SK-N-SH (cell line): ENCODE data around the gene SOD1.

Experiments used
- CTCF ChIP-seq: fragments of 200-600 bp; sonication (generic); IDR thresholded peaks from 2 replicates; pipeline ENCODE4 v1.6.1; 2017; ENCODE audit warnings: antibody characterized with exemption, mild to moderate bottlenecking, moderate library complexity
- EP300 ChIP-seq, 2 experiments: IDR thresholded peaks; 2 replicates each; pipeline versions ENCODE4 v1.4.0 to v1.6.1; 2012; ENCODE audit warnings: borderline replicate concordance in 1 of 2, low read depth in 1 of 2, low read length in 1 of 2
- EZH2phosphoT487 ChIP-seq: fragments of 200-600 bp; sonication (generic); IDR thresholded peaks from 2 replicates; pipeline ENCODE4 v1.6.1; 2017; ENCODE audit warnings: low read depth, mixed run types, mild to moderate bottlenecking, antibody characterized with exemption, moderate library complexity, borderline replicate concordance
- FOXM1 ChIP-seq: IDR thresholded peaks from 2 replicates; pipeline ENCODE4 v1.4.0; 2012; ENCODE audit warnings: low read depth, mild to moderate bottlenecking
- MAX ChIP-seq: IDR thresholded peaks from 2 replicates; pipeline ENCODE4 v1.4.0; 2012; ENCODE audit warnings: low read depth
- MEF2A ChIP-seq: IDR thresholded peaks from 2 replicates; pipeline ENCODE4 v1.4.0; 2012; ENCODE audit warnings: low read depth, borderline replicate concordance
- MXI1 ChIP-seq: IDR thresholded peaks from 2 replicates; pipeline ENCODE4 v1.6.1; 2012; ENCODE audit warnings: mild to moderate bottlenecking, low read depth, low read length, improper control_type of control experiment
- RAD21 ChIP-seq: IDR thresholded peaks from 2 replicates; pipeline ENCODE4 v1.6.1; 2012; ENCODE audit warnings: mild to moderate bottlenecking, low read length
- RFX5 ChIP-seq: IDR thresholded peaks from 2 replicates; pipeline ENCODE4 v1.6.1; 2012; ENCODE audit warnings: mild to moderate bottlenecking, improper control_type of control experiment, low read length
- SMC3 ChIP-seq: IDR thresholded peaks from 2 replicates; pipeline ENCODE4 v1.6.1; 2012; ENCODE audit warnings: low read depth, low read length, improper control_type of control experiment
- TCF12 ChIP-seq: IDR thresholded peaks from 2 replicates; pipeline ENCODE4 v1.4.0; 2012
- TEAD4 ChIP-seq: IDR thresholded peaks from 2 replicates; pipeline ENCODE4 v1.4.0; 2012; ENCODE audit warnings: mild to moderate bottlenecking, borderline replicate concordance; ENCODE audit not compliant: insufficient read depth
- USF1 ChIP-seq: IDR thresholded peaks from 2 replicates; pipeline ENCODE4 v1.4.0; 2012; ENCODE audit warnings: low read depth, borderline replicate concordance
- YY1 ChIP-seq: IDR thresholded peaks from 2 replicates; pipeline ENCODE4 v1.4.0; 2012; ENCODE audit warnings: low read depth, mild to moderate bottlenecking

GRCh38 chr21:31634993-31635392, 24.5 kb upstream of the SOD1 start:
- TF ChIP-seq MAX = no peak
- no peak for TF ChIP-seq MEF2A
- no peak for TF ChIP-seq CTCF
- TF ChIP-seq FOXM1 = no peak
- TF ChIP-seq YY1 = no peak
- TF ChIP-seq SMC3 = no peak
- no peak for TF ChIP-seq EP300 (IDR thresholded peaks at IDR 0.05; ENCODE audit: borderline replicate concordance in 1 of 2, low read depth in 1 of 2, low read length in 1 of 2)
- no peak for TF ChIP-seq RAD21
- TF ChIP-seq MXI1 = no peak
- TF ChIP-seq EZH2phosphoT487 = no peak
- no peak for TF ChIP-seq RFX5
- no peak for TF ChIP-seq TEAD4
- no peak for TF ChIP-seq USF1
- TF ChIP-seq TCF12 = no peak
